Fibroblast of lung (primary cell): ENCODE results near the gene APOD. TPM values are rescaled to one million over a fixed set of nuclear protein-coding genes. Genes with fewer than 3 reads are reported as not detected.
"Not testable (repeated sequence)": the region's sequence is repeated elsewhere in the genome, so short reads cannot be mapped to it uniquely, and the experiment has no call there.

Experiments
- DNase-seq, 2 donors: peaks; one replicate each; pipeline versions ENCODE4 v3.0.0 to v3.0.0-alpha.2; 2010; ENCODE audit warnings: low read depth in 2 of 2
- H2AFZ ChIP-seq: 2 replicates; pipeline ENCODE4 v1.5.1; 2012; ENCODE audit warnings: low read length, control low read depth, inconsistent platforms
- H3K27ac ChIP-seq: 2 replicates; pipeline ENCODE4 v1.5.1; 2011; ENCODE audit warnings: low read length, control low read depth; ENCODE audit not compliant: insufficient read depth
- H3K27me3 ChIP-seq: 2 replicates; pipeline ENCODE4 v1.5.1; 2011; ENCODE audit warnings: mild to moderate bottlenecking, low read length; ENCODE audit not compliant: control insufficient read depth, insufficient read depth
- H3K36me3 ChIP-seq: 2 replicates; pipeline ENCODE4 v1.5.1; 2011; ENCODE audit warnings: low read length; ENCODE audit not compliant: control insufficient read depth, insufficient read depth
- H3K4me1 ChIP-seq: 2 replicates; pipeline ENCODE4 v1.5.1; 2011; ENCODE audit warnings: low read length; ENCODE audit not compliant: control insufficient read depth, insufficient read depth; ENCODE audit errors: extremely low read depth
- H3K4me2 ChIP-seq: 2 replicates; pipeline ENCODE4 v1.5.1; 2011; ENCODE audit warnings: low read length, control low read depth; ENCODE audit not compliant: insufficient read depth; ENCODE audit errors: extremely low read depth
- H3K4me3 ChIP-seq, 4 experiments: fragments of 200-600 bp in 1 of 4; sonication (generic) in 1 of 4; replicated peaks in 1 of 4; 2 replicates each; pipeline ENCODE4 v1.5.1; 2011 to 2016; ENCODE audit warnings: low read length in 4 of 4, low read depth in 3 of 4, mild to moderate bottlenecking in 3 of 4, control low read depth in 2 of 4, inconsistent platforms in 1 of 4, mixed read lengths in 1 of 4; ENCODE audit not compliant: insufficient read depth in 1 of 4; ENCODE audit errors: control extremely low read depth in 1 of 4
- H3K79me2 ChIP-seq: 2 replicates; pipeline ENCODE4 v1.5.1; 2012; ENCODE audit warnings: mild to moderate bottlenecking, low read length, inconsistent platforms; ENCODE audit not compliant: control insufficient read depth, insufficient read depth
- H3K9ac ChIP-seq: 2 replicates; pipeline ENCODE4 v1.5.1; 2011; ENCODE audit warnings: mild to moderate bottlenecking, low read length, control low read depth; ENCODE audit not compliant: insufficient read depth
- H3K9me3 ChIP-seq: 2 replicates; pipeline ENCODE4 v1.5.1; 2012; ENCODE audit warnings: low read depth, low read length; ENCODE audit not compliant: control insufficient read depth, insufficient read depth
- H4K20me1 ChIP-seq: 2 replicates; pipeline ENCODE4 v1.5.1; 2011; ENCODE audit warnings: low read length; ENCODE audit not compliant: control insufficient read depth, insufficient read depth; ENCODE audit errors: extremely low read depth
- CTCF ChIP-seq, 2 donors: IDR thresholded peaks in 1 of 2; conservative IDR thresholded peaks in 1 of 2; 1 replicate in 1 of 2; 2 replicates in 1 of 2; pipeline ENCODE4 v1.5.1; 2011 to 2012; ENCODE audit warnings: low read length in 2 of 2, control low read depth in 1 of 2, inconsistent platforms in 1 of 2, low read depth in 1 of 2, mild to moderate bottlenecking in 1 of 2
- EZH2 ChIP-seq: IDR thresholded peaks from 2 replicates; pipeline ENCODE4 v1.5.1; 2012; ENCODE audit warnings: low read length, control low read depth, mild to moderate bottlenecking; ENCODE audit errors: missing control alignments
- polyA plus RNA-seq, 2 donors: library from polyadenylated mRNA; depleted of rRNA in 1 of 2; stranded (reverse) in 1 of 2; unstranded in 1 of 2; fragments of >200 nt; gene quantifications; 2 replicates each; pipeline ENCODE4 v1.2.1, GENCODE V29; 2011 to 2012; ENCODE audit warnings: missing spikeins in 1 of 2
- total RNA-seq: library from RNA; depleted of rRNA; stranded (reverse); fragments of >200 nt; gene quantifications from 2 replicates; pipeline ENCODE4 v1.2.1, GENCODE V29; 2014

APOD gene
- total and polyA plus RNA-seq, 2 donors (not counting 1 experiment from before 2014, with no cell fraction given): 1.9 to 3.6 TPM

DNA sequence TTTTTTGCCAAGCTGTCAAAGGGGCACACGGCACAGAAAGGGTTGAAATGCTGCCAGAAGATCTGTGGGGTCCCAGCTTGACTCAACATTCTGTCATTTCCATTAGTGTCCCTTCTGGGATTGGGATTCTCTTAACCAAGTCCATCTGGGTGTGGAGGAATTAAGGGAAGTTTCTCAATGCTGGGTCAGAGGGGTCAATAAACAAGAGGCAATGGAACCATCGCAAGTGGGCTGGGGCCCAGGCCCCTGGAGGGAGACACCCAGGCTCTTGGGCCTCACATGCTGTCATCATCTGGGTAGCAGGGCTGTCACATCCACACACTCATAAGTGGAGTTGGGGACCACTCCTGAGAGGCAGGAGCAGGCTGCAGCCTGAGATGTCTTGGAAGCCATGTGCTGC is 8.1 kb upstream of the APOD start:
- DNase-seq: no peak
- no peaks in the 10 kb centered on the region for H4K20me1 ChIP-seq
- no peak overlapping the region for H3K27ac ChIP-seq
- no peak overlapping the region for H3K9ac ChIP-seq
- H3K4me3 ChIP-seq: no peak overlapping the region
- H3K27me3 ChIP-seq: peaks cover 5% of the 10 kb centered on the region
- H3K9me3 ChIP-seq: no peaks in the 10 kb centered on the region
- no peak overlapping the region for H3K4me2 ChIP-seq
- no peaks in the 10 kb centered on the region for H3K79me2 ChIP-seq
- TF ChIP-seq CTCF (conservative IDR thresholded peaks at IDR 0.05 in 1 of 2, IDR thresholded peaks at IDR 0.05 in 1 of 2; ENCODE audit: low read depth in 1 of 2, low read length in 2 of 2): no peak
- TF ChIP-seq EZH2: no peak
- H2AFZ ChIP-seq: no peak overlapping the region
- no peaks in the 10 kb centered on the region for H3K36me3 ChIP-seq
- no peaks in the 10 kb centered on the region for H3K4me1 ChIP-seq

DNA sequence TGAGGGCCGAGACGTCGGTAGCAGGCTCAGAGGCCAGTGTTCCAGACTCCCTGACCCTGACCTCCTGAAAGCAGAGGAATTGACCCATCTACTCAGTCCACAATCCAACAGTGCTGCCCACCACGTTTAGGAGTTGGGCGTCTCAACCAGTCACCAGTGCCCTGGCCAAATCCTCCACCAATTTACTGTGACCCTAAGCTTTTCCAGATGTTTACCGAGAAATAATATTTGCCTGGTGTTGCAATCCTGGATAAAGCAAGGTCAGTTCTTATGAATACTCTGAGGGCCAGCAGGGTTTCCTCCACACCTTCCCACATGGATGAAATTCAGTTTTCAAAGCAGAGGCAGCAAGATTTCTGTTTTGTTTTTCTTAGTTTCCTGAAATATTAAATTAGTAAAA is 7.5 kb upstream of the APOD start:
- no peaks in the 10 kb centered on the region for H3K4me1 ChIP-seq
- no peak overlapping the region for H2AFZ ChIP-seq
- no peaks in the 10 kb centered on the region for H4K20me1 ChIP-seq
- no peaks in the 10 kb centered on the region for H3K9me3 ChIP-seq
- no peak for DNase-seq
- H3K79me2 ChIP-seq: no peaks in the 10 kb centered on the region
- no peak overlapping the region for H3K4me2 ChIP-seq
- TF ChIP-seq CTCF (conservative IDR thresholded peaks at IDR 0.05 in 1 of 2, IDR thresholded peaks at IDR 0.05 in 1 of 2; ENCODE audit: low read depth in 1 of 2, low read length in 2 of 2): no peak
- no peak for TF ChIP-seq EZH2
- H3K27ac ChIP-seq: no peak overlapping the region
- H3K9ac ChIP-seq: no peak overlapping the region
- H3K4me3 ChIP-seq: no peak overlapping the region
- H3K27me3 ChIP-seq: peaks cover 5% of the 10 kb centered on the region
- no peaks in the 10 kb centered on the region for H3K36me3 ChIP-seq

DNA sequence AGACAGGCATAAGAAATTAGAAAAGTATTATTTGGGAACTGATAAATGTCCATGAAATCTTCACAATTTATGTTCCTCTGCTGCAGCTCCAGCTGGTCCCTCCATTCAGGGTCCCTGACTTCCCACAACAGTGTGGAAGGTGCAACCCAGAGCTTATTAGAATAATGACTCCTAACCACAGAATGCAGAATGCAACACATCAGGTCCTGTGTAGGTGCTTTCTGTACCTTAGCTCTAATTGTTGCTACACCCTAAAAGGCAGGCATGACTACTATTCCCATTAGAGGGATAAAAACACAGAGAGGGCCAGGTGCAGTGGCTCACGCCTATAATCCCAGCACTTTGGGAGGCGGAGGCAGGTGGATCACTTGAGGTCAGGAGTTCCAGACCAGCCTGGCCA is 6.6 kb upstream of the APOD start:
- H3K4me2 ChIP-seq, H3K9me3 ChIP-seq, H2AFZ ChIP-seq, H3K36me3 ChIP-seq, DNase-seq, H3K27ac ChIP-seq, H3K4me1 ChIP-seq, H4K20me1 ChIP-seq, H3K4me3 ChIP-seq, H3K79me2 ChIP-seq, H3K27me3 ChIP-seq, H3K9ac ChIP-seq: not testable (repeated sequence)

GRCh38 chr3:195589796-195590195 is 6.1 kb upstream of the APOD start:
- H3K79me2 ChIP-seq, DNase-seq, H3K4me2 ChIP-seq, H2AFZ ChIP-seq, H3K27me3 ChIP-seq, H3K36me3 ChIP-seq, H3K27ac ChIP-seq, H3K9me3 ChIP-seq, H3K4me1 ChIP-seq, H4K20me1 ChIP-seq, H3K4me3 ChIP-seq, H3K9ac ChIP-seq: not testable (repeated sequence)
